Loucy (cell line): Measurements from ENCODE around the gene TCEANC2.

ENCODE experiments used
- H2AFZ ChIP-seq: fragments of 200-600 bp; sonication (generic); 2 replicates; pipeline ENCODE4 v1.6.0; 2016; ENCODE audit warnings: antibody characterized with exemption, mild to moderate bottlenecking, low read length, moderate library complexity
- H3F3A ChIP-seq: fragments of 200-600 bp; 2 replicates; pipeline ENCODE4 v1.6.0; 2016; ENCODE audit warnings: antibody characterized with exemption, low read depth, mild to moderate bottlenecking
- H3K27me3 ChIP-seq: fragments of 200-600 bp; sonication (generic); 2 replicates; pipeline ENCODE4 v1.6.1; 2014; ENCODE audit warnings: low read length, mild to moderate bottlenecking; ENCODE audit not compliant: insufficient read depth, poor library complexity, severe bottlenecking
- H3K36me3 ChIP-seq: fragments of 200-600 bp; sonication (generic); 2 replicates; pipeline ENCODE4 v1.6.1; 2016; ENCODE audit warnings: low read length; ENCODE audit not compliant: insufficient read depth
- H3K4me1 ChIP-seq: fragments of 200-600 bp; sonication (generic); 2 replicates; pipeline ENCODE4 v1.5.1; 2014; ENCODE audit warnings: low read length, mild to moderate bottlenecking; ENCODE audit not compliant: insufficient read depth, poor library complexity, severe bottlenecking
- H3K4me2 ChIP-seq: fragments of 200-600 bp; sonication (generic); 2 replicates; pipeline ENCODE4 v1.6.0; 2014; ENCODE audit warnings: antibody characterized with exemption, low read length, low read depth, mild to moderate bottlenecking; ENCODE audit not compliant: poor library complexity, severe bottlenecking
- H3K4me3 ChIP-seq: fragments of 200-600 bp; sonication (generic); 2 replicates; pipeline ENCODE4 v1.5.1; 2014; ENCODE audit warnings: low read length, mild to moderate bottlenecking, mixed read lengths; ENCODE audit not compliant: poor library complexity, severe bottlenecking
- H3K79me2 ChIP-seq: fragments of 200-600 bp; sonication (generic); 2 replicates; pipeline ENCODE4 v1.6.1; 2014; ENCODE audit warnings: low read length; ENCODE audit not compliant: insufficient read depth
- H3K9ac ChIP-seq: fragments of 200-600 bp; sonication (generic); 2 replicates; pipeline ENCODE4 v1.6.0; 2014; ENCODE audit warnings: mild to moderate bottlenecking, low read depth, low read length, moderate library complexity; ENCODE audit not compliant: poor library complexity, severe bottlenecking
- H3K9me2 ChIP-seq: fragments of 200-600 bp; sonication (generic); replicated peaks from 2 replicates; pipeline ENCODE4 v1.6.1; 2016; ENCODE audit warnings: low read depth, low read length, mixed read lengths
- H3K9me3 ChIP-seq: fragments of 200-600 bp; sonication (generic); 2 replicates; pipeline ENCODE4 v1.6.1; 2014; ENCODE audit warnings: mild to moderate bottlenecking, antibody characterized with exemption, low read length, low read depth; ENCODE audit not compliant: insufficient read depth
- H4K20me1 ChIP-seq: fragments of 200-600 bp; sonication (generic); 2 replicates; pipeline ENCODE4 v1.6.0; 2014; ENCODE audit warnings: antibody characterized with exemption, low read length, mild to moderate bottlenecking; ENCODE audit not compliant: insufficient read depth, poor library complexity, severe bottlenecking
- EZH2phosphoT487 ChIP-seq: fragments of 200-600 bp; IDR thresholded peaks from 2 replicates; pipeline ENCODE4 v1.6.1; 2018; ENCODE audit warnings: antibody characterized with exemption, mild to moderate bottlenecking, moderate library complexity, borderline replicate concordance
- TF ChIP-seq, protein P1 (sequence below): fragments of 200-600 bp; sonication (generic); conservative IDR thresholded peaks from 2 replicates; pipeline ENCODE4 v1.5.1; 2014; ENCODE audit warnings: mild to moderate bottlenecking, antibody characterized with exemption, low read length

The TCEANC2 gene

GRCh38 chr1:54117815-54118563 is 64.6 kb downstream of the TCEANC2 start:
- Histone ChIP-seq H2AFZ (no peak overlapping the region), H3K4me2 (no peak overlapping the region), H3K27me3 (no peaks in the 10 kb centered on the region), H3K4me3 (no peak overlapping the region), H4K20me1 (no peaks in the 10 kb centered on the region), H3F3A (no peaks in the 10 kb centered on the region), H3K9me3 (no peaks in the 10 kb centered on the region), H3K9me2 (no peaks in the 10 kb centered on the region), H3K36me3 (no peaks in the 10 kb centered on the region), H3K4me1 (peaks cover 4% of the 10 kb centered on the region), H3K9ac (no peak overlapping the region), H3K79me2 (no peaks in the 10 kb centered on the region)
- TF ChIP-seq, protein P1, sequence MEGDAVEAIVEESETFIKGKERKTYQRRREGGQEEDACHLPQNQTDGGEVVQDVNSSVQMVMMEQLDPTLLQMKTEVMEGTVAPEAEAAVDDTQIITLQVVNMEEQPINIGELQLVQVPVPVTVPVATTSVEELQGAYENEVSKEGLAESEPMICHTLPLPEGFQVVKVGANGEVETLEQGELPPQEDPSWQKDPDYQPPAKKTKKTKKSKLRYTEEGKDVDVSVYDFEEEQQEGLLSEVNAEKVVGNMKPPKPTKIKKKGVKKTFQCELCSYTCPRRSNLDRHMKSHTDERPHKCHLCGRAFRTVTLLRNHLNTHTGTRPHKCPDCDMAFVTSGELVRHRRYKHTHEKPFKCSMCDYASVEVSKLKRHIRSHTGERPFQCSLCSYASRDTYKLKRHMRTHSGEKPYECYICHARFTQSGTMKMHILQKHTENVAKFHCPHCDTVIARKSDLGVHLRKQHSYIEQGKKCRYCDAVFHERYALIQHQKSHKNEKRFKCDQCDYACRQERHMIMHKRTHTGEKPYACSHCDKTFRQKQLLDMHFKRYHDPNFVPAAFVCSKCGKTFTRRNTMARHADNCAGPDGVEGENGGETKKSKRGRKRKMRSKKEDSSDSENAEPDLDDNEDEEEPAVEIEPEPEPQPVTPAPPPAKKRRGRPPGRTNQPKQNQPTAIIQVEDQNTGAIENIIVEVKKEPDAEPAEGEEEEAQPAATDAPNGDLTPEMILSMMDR = no peak
- no peak for TF ChIP-seq EZH2phosphoT487

DNA sequence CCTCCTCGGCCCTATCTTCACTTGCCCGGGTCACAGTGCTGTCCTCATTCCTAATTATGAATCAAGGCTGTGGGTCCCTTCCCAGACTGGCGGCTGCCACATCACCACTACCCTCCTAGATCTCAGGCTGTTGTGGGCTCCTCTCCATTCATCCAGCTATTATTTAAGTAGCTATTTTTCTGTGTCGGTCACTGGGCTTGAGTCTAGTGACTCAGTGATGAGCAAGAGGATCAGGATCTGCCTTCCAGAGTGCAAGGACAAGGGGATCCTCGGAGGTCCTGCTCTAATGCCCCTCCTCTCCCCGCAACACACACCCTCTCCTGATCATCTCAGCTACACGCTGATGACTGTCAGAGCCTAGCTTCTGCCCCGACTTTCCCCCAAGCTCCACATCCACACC is 65.3 kb downstream of the TCEANC2 start:
- Histone ChIP-seq H3K9ac (no peak overlapping the region), H3K4me1 (peaks cover 4% of the 10 kb centered on the region), H2AFZ (no peak overlapping the region), H3K9me2 (no peaks in the 10 kb centered on the region), H3K9me3 (no peaks in the 10 kb centered on the region), H4K20me1 (no peaks in the 10 kb centered on the region), H3K4me3 (no peak overlapping the region), H3K4me2 (no peak overlapping the region), H3K79me2 (no peaks in the 10 kb centered on the region), H3K27me3 (no peaks in the 10 kb centered on the region), H3K36me3 (no peaks in the 10 kb centered on the region), H3F3A (no peaks in the 10 kb centered on the region)
- TF ChIP-seq, protein P1 = no peak
- no peak for TF ChIP-seq EZH2phosphoT487

- Histone ChIP-seq H3K79me2 (no peaks in the 10 kb centered on the region), H3K9me2 (no peaks in the 10 kb centered on the region), H3K9me3 (no peaks in the 10 kb centered on the region), H3F3A (no peaks in the 10 kb centered on the region), H3K9ac (no peak overlapping the region), H3K4me1 (peaks cover 4% of the 10 kb centered on the region), H3K36me3 (no peaks in the 10 kb centered on the region), H3K4me3 (no peak overlapping the region), H4K20me1 (no peaks in the 10 kb centered on the region), H2AFZ (no peak overlapping the region), H3K27me3 (no peaks in the 10 kb centered on the region), H3K4me2 (no peak overlapping the region)
- no peak for TF ChIP-seq EZH2phosphoT487
- TF ChIP-seq, protein P1 = no peak
Observed at GRCh38 chr1:54120018-54120697, 66.8 kb downstream of the TCEANC2 start.
